Measurements from ENCODE around the gene TNS3. TPM values are rescaled to one million over a fixed set of nuclear protein-coding genes. Genes with fewer than 3 reads are reported as not detected.

The TNS3 gene
- total and polyA plus RNA-seq, 2 experiments from 2014 or later: 2.7 to 5.7 TPM

DNA sequence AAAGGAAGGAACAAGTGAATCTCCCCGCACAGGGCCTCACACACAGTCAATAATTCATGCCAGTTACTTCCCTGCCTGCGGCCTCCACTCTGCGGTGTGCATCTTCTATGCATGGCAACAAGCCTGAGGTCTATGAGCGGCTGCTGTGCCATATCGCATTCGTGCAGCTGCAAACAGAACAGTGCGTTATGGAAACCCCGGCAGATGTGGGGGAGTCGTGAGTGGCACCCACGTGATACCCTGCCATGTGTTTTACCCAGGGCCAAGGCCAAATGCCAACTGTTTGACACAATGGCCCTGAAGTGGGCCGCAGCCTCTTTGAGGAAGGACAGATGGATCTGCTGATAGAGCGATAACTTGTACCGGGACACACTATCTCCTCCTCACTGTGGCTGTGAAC, 13.4 kb downstream of the TNS3 start:
- no peak overlapping the region for H3K27ac ChIP-seq
- peaks cover 8% of the 10 kb centered on the region for H3K4me1 ChIP-seq (ENCODE audit: low read depth)
- DNase-seq (ENCODE audit: low read depth in 1 of 2, low spot score in 1 of 2): no peak

DNA sequence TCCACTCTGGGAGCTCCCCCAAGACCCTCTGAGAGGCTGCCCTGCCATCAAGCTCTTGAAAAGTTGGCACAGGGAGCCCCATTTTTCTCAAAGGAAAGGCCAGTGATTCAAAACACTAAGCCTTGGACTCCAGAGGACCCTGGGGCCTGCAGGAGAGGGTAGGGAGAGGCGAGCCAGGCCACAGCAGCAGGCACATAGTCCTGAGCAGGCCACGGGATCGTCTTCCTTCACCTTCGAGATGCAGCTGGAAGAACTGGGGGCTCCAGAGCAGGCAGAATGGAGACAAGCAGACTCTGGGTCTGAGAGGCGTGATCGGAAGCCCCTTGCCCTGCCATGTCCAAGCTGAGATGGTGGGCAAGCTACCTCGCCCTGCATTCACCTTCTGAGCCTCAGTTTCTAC, 13.9 kb downstream of the TNS3 start:
- Histone ChIP-seq H3K27me3 (no peaks in the 10 kb centered on the region), H3K36me3 (no peaks in the 10 kb centered on the region), H3K4me3 (no peak overlapping the region), H3K9me3 (ENCODE audit: low read depth) (no peaks in the 10 kb centered on the region), H3K4me1 (ENCODE audit: low read depth) (peaks cover 8% of the 10 kb centered on the region), H3K27ac (no peak overlapping the region)
- no peak for DNase-seq (ENCODE audit: low read depth in 1 of 2, low spot score in 1 of 2)
- TF ChIP-seq, protein P1, sequence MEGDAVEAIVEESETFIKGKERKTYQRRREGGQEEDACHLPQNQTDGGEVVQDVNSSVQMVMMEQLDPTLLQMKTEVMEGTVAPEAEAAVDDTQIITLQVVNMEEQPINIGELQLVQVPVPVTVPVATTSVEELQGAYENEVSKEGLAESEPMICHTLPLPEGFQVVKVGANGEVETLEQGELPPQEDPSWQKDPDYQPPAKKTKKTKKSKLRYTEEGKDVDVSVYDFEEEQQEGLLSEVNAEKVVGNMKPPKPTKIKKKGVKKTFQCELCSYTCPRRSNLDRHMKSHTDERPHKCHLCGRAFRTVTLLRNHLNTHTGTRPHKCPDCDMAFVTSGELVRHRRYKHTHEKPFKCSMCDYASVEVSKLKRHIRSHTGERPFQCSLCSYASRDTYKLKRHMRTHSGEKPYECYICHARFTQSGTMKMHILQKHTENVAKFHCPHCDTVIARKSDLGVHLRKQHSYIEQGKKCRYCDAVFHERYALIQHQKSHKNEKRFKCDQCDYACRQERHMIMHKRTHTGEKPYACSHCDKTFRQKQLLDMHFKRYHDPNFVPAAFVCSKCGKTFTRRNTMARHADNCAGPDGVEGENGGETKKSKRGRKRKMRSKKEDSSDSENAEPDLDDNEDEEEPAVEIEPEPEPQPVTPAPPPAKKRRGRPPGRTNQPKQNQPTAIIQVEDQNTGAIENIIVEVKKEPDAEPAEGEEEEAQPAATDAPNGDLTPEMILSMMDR (IDR thresholded peaks at IDR 0.05; ENCODE audit: low read depth, low read length): no peak

More for the DNA sequence above, 13.4 kb downstream of the TNS3 start:
- H3K36me3 ChIP-seq: no peaks in the 10 kb centered on the region
- H3K27me3 ChIP-seq: no peaks in the 10 kb centered on the region
- H3K9me3 ChIP-seq (ENCODE audit: low read depth): no peaks in the 10 kb centered on the region
- H3K4me3 ChIP-seq: no peak overlapping the region
- TF ChIP-seq, protein P1 (IDR thresholded peaks at IDR 0.05; ENCODE audit: low read depth, low read length): no peak

DNA sequence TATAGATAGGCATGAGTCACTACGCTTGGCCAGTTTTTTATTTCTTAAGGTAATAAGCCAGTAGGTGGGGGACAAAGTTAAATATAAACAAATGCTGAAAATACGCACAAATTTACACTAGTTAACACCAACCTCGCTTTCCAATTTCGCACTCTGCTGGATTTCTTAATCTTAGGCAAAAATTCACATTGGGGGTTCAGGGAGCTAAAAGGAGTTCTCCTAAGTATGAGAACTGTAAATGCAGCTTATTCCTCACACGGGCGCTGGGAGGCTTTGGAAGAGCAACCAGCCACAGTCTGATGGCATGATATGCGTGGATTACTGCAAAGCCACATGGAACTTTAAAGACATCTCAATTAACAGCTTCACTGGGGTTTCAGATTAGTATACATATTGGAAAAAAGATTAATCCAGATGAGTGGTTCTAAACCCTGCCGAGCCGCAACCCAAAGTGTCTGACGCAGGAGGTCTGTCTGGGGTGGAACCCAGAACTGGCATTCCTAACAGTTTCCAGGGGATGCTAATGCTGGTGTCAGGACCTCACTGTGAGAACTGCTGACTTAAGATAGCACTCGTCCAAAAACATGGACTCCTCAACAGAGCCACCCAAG, 16.2 kb downstream of the TNS3 start:
- TF ChIP-seq, protein P1 (IDR thresholded peaks at IDR 0.05; ENCODE audit: low read depth, low read length): no peak
- Histone ChIP-seq H3K27ac (no peak overlapping the region), H3K4me3 (no peak overlapping the region), H3K4me1 (ENCODE audit: low read depth) (peaks cover 4% of the 10 kb centered on the region), H3K27me3 (no peaks in the 10 kb centered on the region), H3K36me3 (no peaks in the 10 kb centered on the region), H3K9me3 (ENCODE audit: low read depth) (no peaks in the 10 kb centered on the region)
- DNase-seq (ENCODE audit: low read depth in 1 of 2, low spot score in 1 of 2): no peak

DNA sequence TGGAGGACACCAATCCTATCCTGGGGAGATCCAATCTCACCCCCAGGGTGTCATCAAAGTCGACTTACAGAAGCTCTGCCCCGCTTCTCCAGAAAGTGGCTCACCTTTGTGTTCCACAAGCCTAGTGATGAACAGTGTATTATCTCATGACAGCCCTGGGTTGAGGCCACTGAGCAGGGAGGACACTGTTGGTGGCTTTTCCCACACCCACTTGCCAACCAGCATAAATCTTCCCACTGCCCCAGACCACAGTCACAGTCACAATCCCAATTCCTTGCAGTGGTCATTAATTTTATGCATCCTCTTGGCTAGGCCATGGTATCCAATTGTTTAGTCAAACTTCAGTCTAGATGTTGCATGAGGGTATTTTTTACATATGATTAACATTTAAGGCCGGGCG, 18.4 kb downstream of the TNS3 start:
- H3K9me3 ChIP-seq (ENCODE audit: low read depth): no peaks in the 10 kb centered on the region
- H3K4me1 ChIP-seq (ENCODE audit: low read depth): no peaks in the 10 kb centered on the region
- H3K27me3 ChIP-seq: no peaks in the 10 kb centered on the region
- H3K4me3 ChIP-seq: no peak overlapping the region
- no peaks in the 10 kb centered on the region for H3K36me3 ChIP-seq
- no peak overlapping the region for H3K27ac ChIP-seq
- no peak for DNase-seq (ENCODE audit: low read depth in 1 of 2, low spot score in 1 of 2)
- TF ChIP-seq, protein P1 (IDR thresholded peaks at IDR 0.05; ENCODE audit: low read depth, low read length): no peak

DNA sequence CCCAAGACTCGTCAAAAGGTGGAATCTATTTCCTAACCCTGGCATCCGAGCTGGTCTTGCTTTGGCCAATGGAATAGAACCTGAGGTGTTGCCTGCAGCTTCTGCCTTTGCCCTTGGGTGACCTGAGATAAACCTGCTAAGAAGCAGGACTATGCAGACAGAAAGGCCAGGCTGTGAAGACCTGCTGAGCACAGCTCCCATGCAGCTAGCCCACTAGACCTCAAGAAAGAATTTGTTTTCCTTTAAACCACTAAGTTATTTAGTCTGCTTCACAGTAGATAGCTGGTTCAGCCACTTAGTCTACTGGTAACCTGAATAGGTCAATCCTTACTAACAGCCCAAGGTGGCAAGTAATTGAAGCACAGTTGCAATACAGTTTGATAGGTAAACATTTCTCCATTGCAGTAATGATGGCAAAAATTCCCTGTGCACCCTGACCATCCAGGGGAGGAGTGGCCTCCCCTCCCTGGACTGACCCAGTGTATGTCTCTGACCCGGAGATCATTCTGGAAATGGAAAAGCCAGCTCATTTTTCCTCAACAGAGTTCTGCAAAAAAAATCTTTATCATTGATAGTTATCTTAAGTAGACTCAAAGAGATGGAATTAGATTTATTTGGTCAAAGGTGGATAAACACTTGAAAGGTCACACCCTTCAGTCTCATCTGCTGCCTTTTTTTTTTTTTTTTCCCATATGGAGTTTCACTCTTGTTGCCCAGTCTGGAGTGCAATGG, 20.0 kb downstream of the TNS3 start:
- no peaks in the 10 kb centered on the region for H3K36me3 ChIP-seq
- TF ChIP-seq, protein P1 (IDR thresholded peaks at IDR 0.05; ENCODE audit: low read depth, low read length): no peak
- no peak overlapping the region for H3K4me3 ChIP-seq
- no peaks in the 10 kb centered on the region for H3K4me1 ChIP-seq (ENCODE audit: low read depth)
- H3K27ac ChIP-seq: no peak overlapping the region
- DNase-seq (ENCODE audit: low read depth in 1 of 2, low spot score in 1 of 2): no peak
- H3K27me3 ChIP-seq: no peaks in the 10 kb centered on the region
- no peaks in the 10 kb centered on the region for H3K9me3 ChIP-seq (ENCODE audit: low read depth)

Data from cardiac muscle cell (in vitro differentiated cells and primary cell).